ENCODE measurements around the gene WBP1L.

WBP1L gene

DNA sequence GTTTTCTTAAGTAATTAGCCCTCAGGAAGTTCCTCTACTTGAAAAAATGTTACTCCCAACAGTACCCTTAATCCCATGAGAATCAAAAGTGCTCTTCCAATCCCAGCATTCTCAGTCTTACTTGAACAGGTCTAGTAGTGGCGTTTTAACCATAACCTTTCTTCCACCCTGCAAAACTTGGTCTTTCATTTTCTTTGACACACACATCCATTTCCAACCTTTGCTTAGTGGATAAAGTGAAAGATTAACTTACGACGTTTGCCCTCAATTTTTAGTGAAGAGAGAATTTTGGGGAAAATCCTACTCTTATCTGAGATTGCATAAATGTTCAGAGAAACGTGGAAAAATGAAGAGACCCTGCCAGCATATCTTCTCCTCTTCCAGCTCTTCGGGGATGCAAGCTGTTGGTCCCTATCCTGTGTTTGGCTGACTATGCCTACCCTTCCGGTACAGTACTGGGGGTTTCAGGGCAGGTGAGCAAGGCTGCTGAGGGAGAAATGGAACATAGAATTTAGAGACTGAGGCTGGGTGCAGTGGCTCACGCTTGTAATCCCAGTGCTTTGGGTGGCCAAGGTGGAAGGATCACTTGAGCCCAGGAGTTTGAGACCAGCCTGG is 18.8 kb downstream of the WBP1L start:
- peaks cover 38% of the 10 kb centered on the region for H3K36me3 Mint-ChIP-seq
- no peak for ATAC-seq
- peaks cover 28% of the 10 kb centered on the region for H3K4me1 Mint-ChIP-seq
- no peak overlapping the region for H3K4me3 Mint-ChIP-seq
- H3K27me3 Mint-ChIP-seq, result no peaks in the 10 kb centered on the region
- peaks cover 3% of the 10 kb centered on the region for H3K9me3 Mint-ChIP-seq
- H3K27ac Mint-ChIP-seq, result no peak overlapping the region

DNA sequence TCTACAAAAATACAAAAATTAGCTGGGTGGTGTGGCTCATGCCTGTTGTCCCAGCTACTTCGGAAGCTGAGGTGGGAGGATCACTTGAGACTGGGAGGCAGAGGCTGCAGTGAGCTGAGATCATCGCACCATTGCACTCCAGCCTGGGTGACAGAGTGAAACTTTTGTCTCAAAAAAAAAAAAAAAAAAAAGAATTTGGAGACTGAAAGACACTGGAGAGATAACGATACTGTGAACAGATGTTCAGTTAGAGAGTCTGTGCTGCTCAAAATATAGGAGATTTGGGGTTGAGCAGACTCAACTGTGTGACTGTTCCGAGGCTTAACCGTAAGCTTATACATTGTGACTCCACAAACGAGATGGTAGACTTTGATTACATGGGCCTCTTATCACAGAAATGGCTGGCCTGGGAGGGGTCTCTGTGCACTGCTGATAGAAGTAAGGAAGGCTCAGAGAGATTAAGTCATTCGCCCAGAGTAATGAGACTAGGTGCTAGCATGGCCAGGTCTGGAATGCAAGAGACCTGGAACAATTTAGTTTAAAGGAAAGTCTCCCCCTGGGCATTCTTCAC is 19.4 kb downstream of the WBP1L start:
- Mint-ChIP-seq H3K27me3 (no peaks in the 10 kb centered on the region), H3K27ac (no peak overlapping the region), H3K4me3 (no peak overlapping the region), H3K36me3 (peaks cover 37% of the 10 kb centered on the region), H3K9me3 (peaks cover 3% of the 10 kb centered on the region), H3K4me1 (peaks cover 29% of the 10 kb centered on the region)
- no peak for ATAC-seq

DNA sequence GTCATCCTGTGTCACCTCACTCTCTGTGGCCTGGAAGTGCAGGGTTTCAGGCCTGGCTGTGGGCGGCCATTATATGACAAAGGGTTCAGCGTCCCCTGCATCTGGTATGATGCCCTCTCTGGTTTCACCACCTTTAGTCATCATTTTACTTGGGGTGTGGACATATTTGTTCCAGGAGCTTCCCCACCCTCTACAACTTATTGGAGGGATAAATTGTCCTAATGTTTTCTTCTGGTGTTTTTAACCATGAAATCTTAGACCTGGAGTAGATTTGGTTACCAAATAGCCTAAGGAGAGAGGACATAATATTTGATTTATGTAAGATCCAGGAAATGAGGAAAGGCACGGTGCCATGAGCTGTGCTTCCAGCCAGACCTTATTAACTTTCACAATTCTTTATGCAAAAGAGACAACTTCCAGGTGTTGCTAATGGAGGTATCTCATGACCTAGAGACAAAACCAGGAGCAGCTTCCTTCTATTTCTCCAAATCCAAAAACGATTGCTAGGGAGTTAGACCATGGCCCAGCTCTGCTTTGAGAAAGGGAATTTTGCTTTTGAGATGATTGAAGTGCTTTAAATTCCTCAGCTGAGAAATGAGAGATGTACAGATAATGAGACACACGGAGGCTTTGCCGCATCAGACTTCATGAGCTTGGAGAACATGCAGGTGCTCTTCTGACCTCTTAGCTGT is 20.9 kb downstream of the WBP1L start:
- H3K4me3 Mint-ChIP-seq, result no peak overlapping the region
- H3K27me3 Mint-ChIP-seq, result no peaks in the 10 kb centered on the region
- no peak for ATAC-seq
- no peaks in the 10 kb centered on the region for H3K9me3 Mint-ChIP-seq
- peaks cover 31% of the 10 kb centered on the region for H3K36me3 Mint-ChIP-seq
- H3K4me1 Mint-ChIP-seq, result peaks cover 28% of the 10 kb centered on the region
- H3K27ac Mint-ChIP-seq, result no peak overlapping the region

DNA sequence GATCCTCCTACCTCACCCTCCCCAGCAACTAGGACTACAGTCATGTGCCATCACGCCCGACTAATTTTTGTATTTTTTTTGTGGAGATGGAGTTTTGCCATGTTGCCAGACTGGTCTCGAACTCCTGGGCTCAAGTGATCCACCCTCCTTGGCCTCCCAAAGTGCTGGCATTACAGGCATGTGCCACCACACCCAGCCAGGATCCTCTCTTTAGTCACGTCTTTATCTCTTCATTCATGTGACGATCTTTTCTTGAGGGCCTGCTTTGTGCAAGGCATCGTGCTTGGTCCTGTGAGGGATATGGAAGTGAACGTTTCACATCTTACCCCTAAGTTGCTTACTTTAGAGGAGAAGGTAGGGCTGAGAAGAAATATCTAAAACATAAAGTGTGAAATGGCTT is 21.6 kb downstream of the WBP1L start:
- Mint-ChIP-seq H3K36me3 (peaks cover 24% of the 10 kb centered on the region), H3K27ac (no peak overlapping the region), H3K4me3 (no peak overlapping the region)

DNA sequence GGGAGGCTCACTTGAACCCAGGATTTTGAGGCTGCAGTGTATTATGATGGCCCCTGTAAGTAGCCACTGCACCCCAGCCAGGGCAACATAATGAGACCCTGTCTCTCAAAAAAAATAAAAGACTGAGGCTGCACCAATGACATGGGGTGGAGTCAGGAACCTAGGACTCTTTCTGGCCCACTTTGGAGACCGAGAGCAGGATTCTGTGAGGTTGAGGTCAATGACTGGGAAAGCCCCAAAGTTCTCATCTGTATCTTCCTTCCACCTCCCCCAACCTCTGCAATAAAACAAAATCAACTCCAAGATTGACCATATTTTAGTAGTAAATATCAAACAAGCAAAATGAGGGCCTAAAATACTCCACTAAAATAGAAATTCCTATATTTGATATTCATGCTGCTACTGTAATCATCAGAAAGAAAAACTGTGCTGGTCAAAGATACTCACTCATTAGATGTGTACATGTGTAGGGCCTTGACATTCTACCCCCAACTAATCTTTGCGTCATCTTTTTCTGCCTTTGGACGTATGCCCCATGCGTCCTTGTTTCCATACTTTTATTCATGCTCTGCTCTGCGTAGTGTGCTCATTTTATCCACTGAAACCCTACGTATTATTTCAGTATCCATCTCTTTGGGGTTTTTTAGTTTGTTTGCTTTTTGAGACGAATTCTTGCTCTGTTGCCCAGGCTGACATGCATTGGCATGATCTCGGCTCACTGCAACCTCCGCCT is 23.8 kb downstream of the WBP1L start:
- H3K4me1 Mint-ChIP-seq, result peaks cover 45% of the 10 kb centered on the region
- no peak overlapping the region for H3K27ac Mint-ChIP-seq
- H3K9me3 Mint-ChIP-seq, result no peaks in the 10 kb centered on the region
- ATAC-seq, result no peak
- no peak overlapping the region for H3K4me3 Mint-ChIP-seq
- H3K27me3 Mint-ChIP-seq, result no peaks in the 10 kb centered on the region
- peaks cover 17% of the 10 kb centered on the region for H3K36me3 Mint-ChIP-seq

More for the DNA sequence above, 21.6 kb downstream of the WBP1L start:
- H3K4me1 Mint-ChIP-seq, result peaks cover 32% of the 10 kb centered on the region
- no peaks in the 10 kb centered on the region for H3K9me3 Mint-ChIP-seq
- H3K27me3 Mint-ChIP-seq, result no peaks in the 10 kb centered on the region
- no peak for ATAC-seq

DNA sequence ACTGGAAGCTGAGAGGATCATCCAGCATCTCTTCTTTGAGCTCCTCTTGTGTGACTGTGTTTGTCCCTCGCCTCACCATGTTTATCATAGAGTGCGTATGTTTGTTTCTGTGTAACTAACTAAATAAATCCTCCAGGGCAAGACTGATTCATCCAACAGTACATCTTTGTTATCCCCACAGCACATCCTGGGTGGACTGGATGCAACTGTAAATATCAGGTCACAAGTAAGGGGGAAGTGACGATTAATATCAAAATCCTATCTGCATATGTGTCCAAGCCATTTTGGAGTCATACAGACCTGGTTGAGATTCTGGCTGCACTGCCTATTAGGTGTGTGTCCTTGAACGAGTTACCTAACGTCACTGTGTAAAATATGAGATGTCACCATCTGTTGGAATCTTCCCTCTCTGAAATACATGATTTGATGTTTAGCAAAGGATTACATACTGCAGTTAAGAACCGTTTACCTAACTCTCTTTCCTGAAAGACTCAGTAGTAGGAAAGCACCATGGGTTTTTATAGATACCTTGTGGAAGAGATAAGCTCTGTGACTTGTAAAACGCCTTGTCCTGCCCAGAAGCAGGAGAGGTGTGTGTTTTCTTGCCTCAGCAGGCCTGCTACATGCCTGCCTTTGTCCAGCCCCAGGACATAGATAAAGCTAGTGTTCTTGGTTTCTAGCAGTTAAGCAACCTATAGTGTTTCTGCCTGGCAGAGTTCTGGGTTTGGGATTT is 25.8 kb downstream of the WBP1L start:
- no peak overlapping the region for H3K27ac Mint-ChIP-seq
- H3K4me1 Mint-ChIP-seq, result peaks cover 58% of the 10 kb centered on the region
- no peak for ATAC-seq
- H3K4me3 Mint-ChIP-seq, result no peak overlapping the region
- no peaks in the 10 kb centered on the region for H3K27me3 Mint-ChIP-seq
- H3K9me3 Mint-ChIP-seq, result no peaks in the 10 kb centered on the region
- peaks cover 22% of the 10 kb centered on the region for H3K36me3 Mint-ChIP-seq

DNA sequence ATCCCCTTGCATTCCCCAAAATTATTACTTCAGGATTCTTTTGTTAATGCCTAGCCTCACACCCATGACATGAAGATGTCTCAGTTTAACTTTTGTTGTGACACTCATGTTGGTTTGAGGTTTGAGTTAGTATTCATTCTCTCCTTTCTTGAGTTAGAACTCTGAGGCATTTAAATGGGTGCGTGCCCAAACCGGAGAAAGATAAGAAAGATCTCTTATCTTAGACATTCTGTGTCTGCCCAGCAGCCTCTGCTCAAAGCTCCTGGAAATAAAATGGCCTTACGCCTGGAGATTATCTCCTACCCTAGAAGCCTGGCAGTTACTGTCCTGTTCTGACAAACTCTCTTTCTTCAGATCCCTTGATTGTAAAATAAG is 26.3 kb downstream of the WBP1L start:
- Mint-ChIP-seq H3K9me3 (no peaks in the 10 kb centered on the region), H3K4me3 (no peak overlapping the region), H3K36me3 (peaks cover 22% of the 10 kb centered on the region), H3K4me1 (peaks cover 58% of the 10 kb centered on the region), H3K27me3 (no peaks in the 10 kb centered on the region), H3K27ac (no peak overlapping the region)
- ATAC-seq, result no peak

DNA sequence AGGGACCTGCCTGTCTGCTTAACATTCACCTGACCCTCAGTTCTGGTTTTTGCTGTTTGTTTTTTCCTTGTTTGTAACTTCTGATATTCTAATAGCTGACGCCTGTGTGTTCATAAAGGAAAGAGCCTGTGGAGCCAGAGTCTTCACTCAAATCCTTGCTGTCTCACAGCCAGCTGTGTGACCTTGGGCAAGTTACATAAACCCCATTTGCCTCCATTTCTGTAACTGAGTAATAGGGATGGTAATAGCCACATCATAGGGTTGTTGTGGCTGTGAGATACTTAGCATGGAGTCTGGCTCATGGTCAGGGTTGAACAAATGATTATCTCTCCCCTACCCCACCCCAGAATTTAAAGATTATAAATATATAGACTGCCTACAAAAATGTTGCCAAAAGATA is 27.0 kb downstream of the WBP1L start:
- Mint-ChIP-seq H3K4me1 (peaks cover 62% of the 10 kb centered on the region), H3K4me3 (no peak overlapping the region), H3K27me3 (no peaks in the 10 kb centered on the region), H3K36me3 (peaks cover 16% of the 10 kb centered on the region), H3K9me3 (no peaks in the 10 kb centered on the region), H3K27ac (no peak overlapping the region)
- no peak for ATAC-seq

DNA sequence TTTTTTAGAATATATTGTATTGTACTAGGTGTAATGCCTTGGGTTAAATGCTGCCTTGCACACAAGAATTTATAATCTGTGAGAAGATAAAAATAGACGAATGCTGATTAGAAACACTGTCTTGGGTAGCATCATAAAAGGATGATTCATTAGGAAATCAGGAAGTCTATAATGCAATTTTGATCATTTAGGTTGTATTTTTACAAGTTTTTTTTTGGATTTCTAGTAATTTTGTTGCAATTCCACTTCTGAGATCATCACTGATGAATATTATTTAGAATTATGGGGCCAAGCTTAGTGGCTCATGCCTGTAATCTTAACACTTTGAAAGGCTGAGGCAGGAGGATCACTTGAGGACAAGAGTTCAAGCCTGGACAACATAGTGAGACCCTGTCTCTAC is 29.6 kb downstream of the WBP1L start:
- peaks cover 16% of the 10 kb centered on the region for H3K36me3 Mint-ChIP-seq
- H3K9me3 Mint-ChIP-seq, result no peaks in the 10 kb centered on the region
- no peaks in the 10 kb centered on the region for H3K27me3 Mint-ChIP-seq
- peak overlapping the region; percentile 18 for H3K27ac Mint-ChIP-seq
- peaks cover 61% of the 10 kb centered on the region for H3K4me1 Mint-ChIP-seq
- no peak for ATAC-seq
- no peak overlapping the region for H3K4me3 Mint-ChIP-seq

DNA sequence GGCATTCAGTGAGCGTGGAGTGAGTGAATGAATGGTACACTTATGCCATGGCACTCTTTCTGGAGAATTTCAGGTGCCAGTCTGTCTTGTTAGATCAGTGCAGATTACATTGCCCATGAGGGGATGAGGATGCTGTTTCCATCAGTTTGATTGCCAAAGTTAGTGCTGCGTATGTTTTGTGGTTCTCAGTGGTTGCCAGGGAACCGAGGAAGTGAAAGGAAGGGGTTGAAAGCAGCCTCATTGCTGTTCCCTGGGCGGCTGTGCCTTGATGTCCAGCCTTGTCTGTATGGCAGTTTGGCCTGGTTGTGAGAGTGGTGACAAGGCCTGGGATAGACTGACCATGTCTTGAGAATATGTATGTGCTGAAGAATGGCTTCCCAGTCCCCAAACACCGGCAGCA is 30.2 kb downstream of the WBP1L start:
- H3K9me3 Mint-ChIP-seq, result no peaks in the 10 kb centered on the region
- peak overlapping the region; percentile 18 for H3K27ac Mint-ChIP-seq
- peaks cover 16% of the 10 kb centered on the region for H3K36me3 Mint-ChIP-seq
- no peak for ATAC-seq
- H3K4me1 Mint-ChIP-seq, result peaks cover 62% of the 10 kb centered on the region
- no peaks in the 10 kb centered on the region for H3K27me3 Mint-ChIP-seq
- no peak overlapping the region for H3K4me3 Mint-ChIP-seq

DNA sequence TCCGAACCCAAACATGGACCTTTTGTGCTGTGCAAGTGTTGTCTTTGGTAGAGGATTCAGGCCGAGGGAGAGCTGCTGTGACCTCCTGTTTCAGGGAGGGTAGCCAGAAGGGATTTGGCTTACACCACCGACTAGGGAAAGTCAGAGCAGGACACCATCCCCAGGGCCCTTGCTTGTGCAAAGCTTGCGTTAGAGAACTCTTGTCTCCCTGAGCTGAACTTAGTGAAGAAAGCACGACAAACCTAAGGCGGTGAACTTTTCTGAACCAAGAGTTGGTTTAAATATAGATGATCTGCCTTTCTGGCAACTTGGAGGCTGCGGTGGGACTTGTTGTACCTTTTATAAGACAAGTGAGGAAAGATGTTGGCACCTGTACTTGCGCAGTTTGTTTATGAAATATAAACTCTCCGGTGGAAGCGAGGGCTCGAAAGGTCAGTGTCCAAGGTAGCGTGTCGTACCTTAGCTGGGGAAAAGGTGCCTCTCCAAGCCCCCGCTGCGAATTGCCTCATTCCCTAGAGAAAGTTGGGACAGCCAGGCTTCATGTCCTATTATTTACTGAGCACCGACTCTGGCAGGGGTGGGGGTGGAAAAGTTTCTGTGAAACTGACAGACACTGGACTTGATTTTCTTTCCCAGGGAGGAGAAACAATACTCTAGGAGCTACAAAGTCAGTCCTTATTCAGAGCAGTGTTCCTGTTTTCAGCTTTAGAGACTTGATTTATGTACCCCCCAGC is 31.6 kb downstream of the WBP1L start:
- no peaks in the 10 kb centered on the region for H3K27me3 Mint-ChIP-seq
- peak overlapping the region; percentile 18 for H3K27ac Mint-ChIP-seq
- H3K4me1 Mint-ChIP-seq, result peaks cover 58% of the 10 kb centered on the region
- no peaks in the 10 kb centered on the region for H3K9me3 Mint-ChIP-seq
- peaks cover 17% of the 10 kb centered on the region for H3K36me3 Mint-ChIP-seq
- no peak for ATAC-seq
- no peak overlapping the region for H3K4me3 Mint-ChIP-seq

DNA sequence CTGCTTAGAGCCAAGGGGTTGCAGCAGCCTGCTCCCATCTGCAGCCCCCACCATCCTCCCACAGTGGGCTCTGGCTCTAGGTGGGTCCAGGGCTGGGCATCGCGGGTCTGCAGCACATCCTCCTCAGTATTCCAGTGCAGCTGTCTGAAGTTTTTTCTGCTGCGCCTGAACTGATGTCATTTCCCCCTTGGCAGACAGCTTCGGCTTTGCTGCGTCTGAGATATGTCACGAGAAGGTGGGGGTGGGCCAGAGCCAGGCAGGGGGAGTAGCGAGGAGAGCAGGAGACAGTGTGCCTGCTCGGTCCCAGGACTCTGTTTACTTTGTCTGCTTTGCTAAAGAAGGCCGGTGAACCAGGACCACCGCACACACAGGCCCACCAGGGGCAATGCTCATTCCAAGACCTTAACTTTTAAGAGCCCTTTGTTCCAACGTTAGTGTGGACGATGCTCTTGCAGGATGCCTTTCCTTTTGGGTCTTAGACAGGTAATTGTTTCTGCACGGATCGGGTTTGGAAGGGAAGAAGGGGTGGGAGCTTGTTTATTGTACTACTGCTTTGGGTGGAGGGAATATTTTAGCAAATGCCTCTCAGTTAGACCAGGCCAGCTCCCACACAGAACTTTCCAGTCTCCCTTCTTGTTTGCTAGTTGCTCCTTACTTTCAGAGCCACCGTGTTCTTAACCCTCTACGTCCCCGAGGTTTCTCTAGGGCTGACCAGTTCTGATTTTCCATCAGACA is 32.4 kb downstream of the WBP1L start:
- no peak for ATAC-seq
- peaks cover 19% of the 10 kb centered on the region for H3K36me3 Mint-ChIP-seq
- no peak overlapping the region for H3K4me3 Mint-ChIP-seq
- no peaks in the 10 kb centered on the region for H3K27me3 Mint-ChIP-seq
- peaks cover 57% of the 10 kb centered on the region for H3K4me1 Mint-ChIP-seq
- no peaks in the 10 kb centered on the region for H3K9me3 Mint-ChIP-seq
- no peak overlapping the region for H3K27ac Mint-ChIP-seq

DNA sequence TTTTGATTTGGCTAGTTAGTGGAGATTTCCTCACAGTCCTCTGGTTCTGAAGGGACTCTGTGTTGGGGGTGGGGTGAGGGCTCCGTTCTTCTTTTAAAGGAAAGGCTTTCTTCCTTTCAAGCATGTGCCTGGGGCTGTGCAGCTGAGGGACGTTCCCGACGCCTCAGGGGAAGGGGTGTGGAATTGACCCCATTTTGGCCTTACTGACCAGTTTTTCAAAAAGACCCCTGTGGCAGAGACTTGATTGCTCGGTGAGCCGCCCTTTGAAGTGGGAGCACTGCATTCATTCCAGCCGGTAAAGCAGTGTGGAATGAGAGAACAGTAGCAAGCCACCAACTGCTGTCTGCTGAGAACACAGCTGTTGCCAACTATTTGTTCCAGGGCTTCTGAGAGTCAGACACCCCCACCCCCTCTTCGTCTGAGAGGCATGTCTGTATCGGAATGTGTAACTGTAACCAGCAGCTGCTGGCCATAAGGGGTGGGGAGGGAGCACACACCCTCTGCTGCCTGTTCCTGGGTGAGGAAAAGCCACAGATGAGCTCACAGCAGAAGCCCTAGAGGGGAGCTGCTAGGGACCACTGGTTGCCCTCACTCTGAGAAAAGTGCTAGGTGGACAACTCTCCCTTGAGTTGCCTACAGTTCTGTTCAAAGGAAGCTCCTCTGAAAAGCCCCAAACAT is 33.2 kb downstream of the WBP1L start:
- no peak for ATAC-seq
- Mint-ChIP-seq H3K4me1 (peaks cover 61% of the 10 kb centered on the region), H3K9me3 (no peaks in the 10 kb centered on the region), H3K27ac (no peak overlapping the region), H3K27me3 (no peaks in the 10 kb centered on the region), H3K36me3 (peaks cover 25% of the 10 kb centered on the region), H3K4me3 (no peak overlapping the region)
